ENCODE results near the gene SMARCAL1. TPM values are rescaled to one million over a fixed set of nuclear protein-coding genes. Genes with fewer than 3 reads are reported as not detected.

The SMARCAL1 gene
- total RNA-seq, 8 experiments from 2014 or later, result 9.5 to 19.0 (median 14.7) TPM

DNA sequence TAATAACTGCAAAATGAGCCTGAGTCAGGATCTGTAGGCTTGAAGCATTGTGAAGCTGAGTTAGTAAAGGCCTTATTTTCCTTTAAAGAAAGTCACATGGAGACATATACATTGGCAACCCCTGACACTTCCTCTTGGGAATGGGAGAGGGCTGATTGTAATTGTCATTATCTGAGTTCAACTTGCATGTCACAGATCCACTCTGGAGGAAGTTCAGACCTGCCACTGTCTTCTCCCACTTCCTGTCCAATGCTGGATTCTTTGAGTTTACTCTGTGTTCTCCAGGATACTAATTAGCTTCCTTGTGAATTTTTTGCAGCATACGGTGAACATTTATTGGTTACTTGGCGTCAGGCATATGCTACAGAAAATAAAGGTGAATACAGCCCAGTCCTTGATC is 34.1 kb downstream of the SMARCAL1 start:
- in situ Hi-C loops (cut with MboI; ENCODE audit: low pct_unique_long_range_greater_than_20kb in 2 of 9, low sequenced_read_pairs in 9 of 9, unreplicated experiment in 9 of 9), result loop anchor here in 1 of 9 experiments (25.0 kb wide), 1 partner anchor 309 kb away; no protein-coding TSS in a partner anchor
- Histone ChIP-seq H3K27ac (no peak overlapping the region), H3K4me1 (replicated peaks in 1 of 2) (peaks cover 11 to 19% of the 10 kb centered on the region in 2 donors), H3K4me3 (no peak overlapping the region)
- 71 to 100% (median 94%) methylated on average over 1 to 2 of the region's 2 CpGs; no CpG with 5 or more reads in 3 of the 10 experiments for WGBS, 10 experiments
- no peak for ATAC-seq (replicated peaks in 6 of 8)

DNA sequence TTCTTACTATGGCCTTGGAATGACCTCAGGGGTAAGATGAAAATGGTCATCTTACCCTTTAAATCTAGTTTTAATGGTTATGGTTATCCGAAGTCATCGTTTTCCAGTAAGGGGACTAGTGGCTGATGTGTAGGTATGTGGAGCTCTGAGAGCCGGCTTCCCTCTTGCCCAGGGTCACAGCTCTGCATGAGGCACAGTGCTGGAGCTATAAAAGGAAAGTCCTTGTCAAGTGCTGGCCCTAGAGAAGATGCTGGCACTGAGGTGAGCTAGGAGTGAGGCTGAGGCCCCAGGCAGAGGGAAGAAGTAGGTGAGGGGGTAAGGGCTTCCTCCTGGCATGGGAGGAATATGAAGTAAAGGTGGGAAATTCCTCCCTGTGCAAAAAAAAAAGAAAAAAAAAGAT is 35.0 kb downstream of the SMARCAL1 start:
- no peak overlapping the region for H3K4me3 ChIP-seq
- H3K27ac ChIP-seq, result no peak overlapping the region
- no peak for ATAC-seq (replicated peaks in 6 of 8)
- H3K4me1 ChIP-seq (replicated peaks in 1 of 2), result peaks cover 11 to 19% of the 10 kb centered on the region in 2 donors
- in situ Hi-C loops (cut with MboI; ENCODE audit: low pct_unique_long_range_greater_than_20kb in 2 of 9, low sequenced_read_pairs in 9 of 9, unreplicated experiment in 9 of 9), result loop anchor here in 1 of 9 experiments (25.0 kb wide), 1 partner anchor 310 kb away; no protein-coding TSS in a partner anchor
- WGBS, 10 experiments, result 88 to 100% (median 100%) methylated on average over 2 to 3 of the region's 3 CpGs; no CpG with 5 or more reads in 5 of the 10 experiments

DNA sequence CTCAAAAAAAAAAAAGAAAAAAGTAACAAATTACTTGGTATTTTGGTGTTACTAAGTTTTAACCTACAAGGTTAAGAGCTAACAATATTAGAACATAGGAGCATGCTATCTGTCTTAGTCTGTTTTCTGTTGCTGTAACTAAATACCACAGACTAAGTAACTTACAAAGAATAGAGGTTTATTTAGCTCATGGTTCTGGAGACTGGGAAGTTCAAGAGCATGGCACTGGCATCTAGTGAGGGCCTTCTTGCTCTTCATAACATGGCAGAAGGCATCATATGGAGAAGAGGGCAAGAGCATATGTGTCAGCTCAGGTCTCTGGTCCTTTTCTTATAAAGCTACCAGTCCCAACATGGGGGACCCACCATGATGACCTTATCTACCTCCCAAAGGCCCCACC is 36.5 kb downstream of the SMARCAL1 start:
- in situ Hi-C loops (cut with MboI; ENCODE audit: low pct_unique_long_range_greater_than_20kb in 2 of 9, low sequenced_read_pairs in 9 of 9, unreplicated experiment in 9 of 9), result loop anchor here in 1 of 9 experiments (25.0 kb wide), 1 partner anchor 312 kb away; no protein-coding TSS in a partner anchor
- ATAC-seq (replicated peaks in 6 of 8), result no peak
- Histone ChIP-seq H3K4me3 (no peak overlapping the region), H3K4me1 (replicated peaks in 1 of 2) (peaks cover 11 to 19% of the 10 kb centered on the region in 2 donors), H3K27ac (no peak overlapping the region)

DNA sequence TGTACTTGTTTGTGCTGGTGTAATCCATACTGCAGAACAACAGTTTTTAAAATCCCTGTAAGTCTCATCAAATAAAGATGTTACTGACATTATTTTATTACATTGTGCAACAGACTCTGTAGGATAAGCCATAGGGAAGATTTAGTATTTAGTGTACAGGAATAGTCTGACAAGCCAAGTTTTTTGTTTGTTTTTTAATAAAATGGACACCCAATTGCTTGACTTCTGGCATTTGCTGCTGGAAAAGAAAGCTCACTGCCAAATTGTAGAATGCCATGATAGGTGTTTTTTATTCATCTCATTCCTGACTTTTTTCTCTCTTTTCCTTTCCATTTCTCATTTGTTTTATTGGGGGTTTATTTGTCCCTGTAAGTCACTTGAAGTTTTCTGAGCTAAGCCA is 38.1 kb downstream of the SMARCAL1 start:
- in situ Hi-C loops (cut with MboI; ENCODE audit: low pct_unique_long_range_greater_than_20kb in 2 of 9, low sequenced_read_pairs in 9 of 9, unreplicated experiment in 9 of 9), result no loop called here
- peaks cover 8 to 13% of the 10 kb centered on the region in 2 donors for H3K4me1 ChIP-seq (replicated peaks in 1 of 2)
- ATAC-seq (replicated peaks in 6 of 8), result no peak
- no peak overlapping the region for H3K4me3 ChIP-seq
- no peak overlapping the region for H3K27ac ChIP-seq

DNA sequence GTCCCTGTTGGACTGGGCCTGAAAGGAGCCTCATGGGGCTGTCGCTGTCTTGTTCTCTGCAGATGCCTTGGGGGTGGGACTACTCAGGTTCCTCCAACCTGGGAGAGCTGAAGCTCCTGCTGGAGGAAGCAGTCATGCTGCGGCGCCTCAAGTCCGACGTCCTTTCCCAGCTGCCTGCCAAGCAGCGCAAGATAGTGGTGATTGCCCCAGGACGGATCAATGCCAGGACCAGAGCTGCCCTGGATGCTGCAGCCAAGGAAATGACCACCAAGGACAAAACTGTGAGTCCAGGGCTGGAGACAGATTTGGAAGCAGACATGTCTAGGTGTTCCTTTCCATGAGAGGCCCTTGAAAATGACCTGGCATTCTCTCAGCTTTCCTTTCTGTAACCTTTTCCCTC is 38.5 kb downstream of the SMARCAL1 start:
- H3K4me1 ChIP-seq (replicated peaks in 1 of 2), result peaks cover 4 to 8% of the 10 kb centered on the region in 2 donors
- in situ Hi-C loops (cut with MboI; ENCODE audit: low pct_unique_long_range_greater_than_20kb in 2 of 9, low sequenced_read_pairs in 9 of 9, unreplicated experiment in 9 of 9), result no loop called here
- no peak for ATAC-seq (replicated peaks in 6 of 8)
- H3K4me3 ChIP-seq, result no peak overlapping the region
- H3K27ac ChIP-seq, result no peak overlapping the region
- WGBS, 10 experiments, result 70 to 100% (median 100%) methylated on average over 1 to 6 of the region's 7 CpGs; no CpG with 5 or more reads in 3 of the 10 experiments

DNA sequence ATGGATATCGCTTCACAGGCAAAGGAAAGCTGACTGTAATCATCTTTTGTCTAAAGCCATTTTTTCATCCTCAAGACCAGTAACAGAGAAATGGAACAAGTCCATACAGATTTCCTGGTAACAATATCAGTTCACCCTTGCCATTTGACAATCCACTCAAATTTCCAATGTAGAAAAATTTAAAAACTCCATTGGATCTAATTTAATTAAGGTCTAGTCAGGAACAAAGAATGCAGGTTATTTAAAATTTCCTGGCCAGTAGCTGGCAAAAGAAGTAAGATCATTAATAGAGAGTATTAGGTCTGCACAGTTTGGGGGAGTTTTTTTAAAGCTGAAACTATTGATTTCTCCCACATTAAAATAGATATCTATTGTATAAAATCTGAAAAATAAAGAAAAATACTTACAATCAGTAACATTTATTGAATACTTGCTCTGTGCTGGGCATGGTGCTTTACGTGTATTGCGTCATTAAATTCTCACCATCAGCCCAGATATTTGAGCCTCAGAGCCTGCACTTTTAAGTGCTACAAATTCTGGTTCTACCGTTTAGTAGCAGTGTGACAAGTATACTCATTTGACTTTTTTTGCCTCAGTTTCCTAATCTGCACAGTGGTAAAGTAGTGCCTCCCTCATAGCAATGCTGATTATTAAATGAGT is 41.8 kb downstream of the SMARCAL1 start:
- Histone ChIP-seq H3K4me1 (replicated peaks in 1 of 2) (no peaks in the 10 kb centered on the region), H3K27ac (no peak overlapping the region), H3K4me3 (no peak overlapping the region)
- ATAC-seq (replicated peaks in 6 of 8), result no peak
- WGBS, 10 experiments, result 93 to 100% (median 100%) methylated on average over 1 to 4 of the region's 4 CpGs
- in situ Hi-C loops (cut with MboI; ENCODE audit: low pct_unique_long_range_greater_than_20kb in 2 of 9, low sequenced_read_pairs in 9 of 9, unreplicated experiment in 9 of 9), result no loop called here

DNA sequence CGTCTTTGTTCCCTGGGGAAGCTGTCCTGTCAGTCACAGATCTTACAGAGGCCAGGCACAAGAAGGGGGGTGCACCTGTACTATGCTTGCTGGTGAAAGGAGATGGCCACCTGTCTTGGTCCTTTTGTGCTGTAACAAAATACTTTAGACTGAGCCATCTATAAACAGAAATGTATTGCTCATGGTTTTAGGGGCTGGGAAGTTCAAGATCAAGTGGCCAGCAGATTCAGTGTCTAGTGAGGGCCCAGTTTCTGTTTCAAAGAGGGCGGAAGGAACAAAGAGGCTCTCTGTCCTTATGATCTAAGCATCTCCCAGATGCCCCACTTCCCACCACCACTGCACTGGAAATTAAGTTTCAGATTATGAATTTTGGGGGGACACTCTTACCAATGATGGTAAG is 50.9 kb downstream of the SMARCAL1 start:
- WGBS, 10 experiments, result 89 to 100% (median 100%) methylated on average over 1 to 2 of the region's 2 CpGs; no CpG with 5 or more reads in 7 of the 10 experiments
- in situ Hi-C loops (cut with MboI; ENCODE audit: low pct_unique_long_range_greater_than_20kb in 2 of 9, low sequenced_read_pairs in 9 of 9, unreplicated experiment in 9 of 9), result no loop called here

DNA sequence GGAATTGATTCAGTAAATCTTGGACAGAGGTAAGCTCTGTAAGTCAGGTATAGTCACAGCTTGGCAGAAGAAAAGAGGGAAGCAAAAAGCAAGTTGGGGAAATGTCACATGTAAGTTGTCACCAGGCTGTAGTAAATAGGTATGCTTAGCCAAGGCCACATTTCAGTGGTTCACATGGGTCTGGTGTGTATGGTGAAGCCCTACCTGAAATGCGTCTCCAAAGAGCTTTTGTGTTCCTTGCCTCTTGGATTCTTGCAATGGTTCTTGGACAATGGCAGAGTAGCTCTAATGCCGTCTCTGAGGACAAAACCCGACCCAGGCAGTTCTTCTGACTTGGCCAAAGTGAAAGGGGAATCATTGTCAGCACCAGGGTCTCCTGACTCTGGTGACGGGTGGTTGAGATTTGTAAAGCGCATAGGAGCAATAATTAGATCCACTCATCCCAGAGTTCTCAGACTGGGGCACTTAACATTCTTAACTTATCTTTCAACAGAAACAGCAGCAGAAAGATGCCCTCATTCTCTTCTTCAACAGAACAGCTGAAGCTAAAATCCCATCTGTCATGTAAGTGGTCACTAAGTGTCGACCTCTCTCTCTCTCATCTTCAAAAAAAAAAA is 51.9 kb downstream of the SMARCAL1 start:
- Histone ChIP-seq H3K4me3 (no peak overlapping the region), H3K4me1 (replicated peaks in 1 of 2) (no peaks in the 10 kb centered on the region), H3K27ac (no peak overlapping the region)
- 63 to 100% (median 90%) methylated on average over 1 to 6 of the region's 6 CpGs; no CpG with 5 or more reads in 2 of the 10 experiments for WGBS, 10 experiments
- no peak for ATAC-seq (replicated peaks in 6 of 8)
- in situ Hi-C loops (cut with MboI; ENCODE audit: low pct_unique_long_range_greater_than_20kb in 2 of 9, low sequenced_read_pairs in 9 of 9, unreplicated experiment in 9 of 9), result no loop called here

More for the DNA sequence above, 50.9 kb downstream of the SMARCAL1 start:
- Histone ChIP-seq H3K4me3 (no peak overlapping the region), H3K4me1 (replicated peaks in 1 of 2) (no peaks in the 10 kb centered on the region), H3K27ac (no peak overlapping the region)
- no peak for ATAC-seq (replicated peaks in 6 of 8)

DNA sequence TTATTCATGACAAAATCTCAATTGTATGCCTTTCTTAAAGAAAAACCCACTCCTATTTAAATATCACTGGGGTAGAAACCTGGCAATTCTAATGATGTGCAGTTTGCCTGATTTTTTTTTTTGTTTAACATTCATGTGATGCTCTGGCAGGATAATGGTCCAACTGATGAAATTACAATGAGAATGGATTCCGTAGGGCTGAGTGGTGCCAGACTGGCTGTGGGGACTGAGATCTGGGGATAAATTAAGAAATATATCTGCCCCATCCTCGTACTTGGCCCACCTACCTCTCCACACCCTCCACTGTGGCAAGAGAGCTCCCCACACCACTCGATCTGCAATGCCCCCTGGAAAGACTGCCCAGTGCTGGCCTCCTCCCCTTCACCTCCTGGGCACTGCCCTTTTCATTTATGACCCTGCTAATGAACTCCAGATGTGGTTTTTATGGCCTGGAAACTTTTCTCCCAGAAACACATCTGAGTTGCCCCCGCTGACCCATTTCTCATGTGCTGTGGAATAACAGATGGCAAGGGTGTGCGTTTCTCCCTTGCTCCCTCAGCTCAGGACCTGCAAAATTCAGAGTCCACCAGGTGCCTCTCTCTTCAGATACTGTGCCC is 53.4 kb downstream of the SMARCAL1 start:
- WGBS, 10 experiments, result 33 to 86% (median 70%) methylated on average over 1 to 4 of the region's 5 CpGs; no CpG with 5 or more reads in 4 of the 10 experiments
- in situ Hi-C loops (cut with MboI; ENCODE audit: low pct_unique_long_range_greater_than_20kb in 2 of 9, low sequenced_read_pairs in 9 of 9, unreplicated experiment in 9 of 9), result no loop called here
- ATAC-seq (replicated peaks in 6 of 8), result peak in 2 of 8 experiments; percentile 28 to 35

DNA sequence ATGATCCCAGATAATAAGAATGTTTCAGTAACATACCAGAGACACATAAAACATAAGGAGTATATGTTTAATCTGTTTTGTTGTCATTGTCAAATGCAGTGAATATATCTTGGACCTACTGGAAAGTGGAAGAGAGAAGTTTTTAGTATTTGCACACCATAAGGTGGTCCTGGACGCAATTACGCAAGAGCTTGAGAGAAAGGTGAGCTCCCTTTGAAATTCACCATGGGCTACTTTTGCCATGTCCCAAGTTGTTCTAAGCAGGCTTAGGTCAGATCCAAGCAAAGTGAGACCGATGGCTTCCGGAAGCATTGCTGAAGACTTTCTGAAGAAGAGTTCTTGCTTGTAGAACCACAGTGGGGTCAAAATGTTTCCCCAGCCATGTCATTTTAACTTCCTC is 55.6 kb downstream of the SMARCAL1 start:
- ATAC-seq (replicated peaks in 6 of 8), result no peak
- in situ Hi-C loops (cut with MboI; ENCODE audit: low pct_unique_long_range_greater_than_20kb in 2 of 9, low sequenced_read_pairs in 9 of 9, unreplicated experiment in 9 of 9), result no loop called here
- no peaks in the 10 kb centered on the region for H3K4me1 ChIP-seq (replicated peaks in 1 of 2)
- H3K27ac ChIP-seq, result no peak overlapping the region
- WGBS, 10 experiments, result 85 to 100% (median 95%) methylated on average over 2 to 4 of the region's 4 CpGs; no CpG with 5 or more reads in 2 of the 10 experiments
- no peak overlapping the region for H3K4me3 ChIP-seq

More for the DNA sequence above, 53.4 kb downstream of the SMARCAL1 start:
- no peaks in the 10 kb centered on the region for H3K4me1 ChIP-seq (replicated peaks in 1 of 2)
- H3K27ac ChIP-seq, result no peak overlapping the region
- H3K4me3 ChIP-seq, result no peak overlapping the region

DNA sequence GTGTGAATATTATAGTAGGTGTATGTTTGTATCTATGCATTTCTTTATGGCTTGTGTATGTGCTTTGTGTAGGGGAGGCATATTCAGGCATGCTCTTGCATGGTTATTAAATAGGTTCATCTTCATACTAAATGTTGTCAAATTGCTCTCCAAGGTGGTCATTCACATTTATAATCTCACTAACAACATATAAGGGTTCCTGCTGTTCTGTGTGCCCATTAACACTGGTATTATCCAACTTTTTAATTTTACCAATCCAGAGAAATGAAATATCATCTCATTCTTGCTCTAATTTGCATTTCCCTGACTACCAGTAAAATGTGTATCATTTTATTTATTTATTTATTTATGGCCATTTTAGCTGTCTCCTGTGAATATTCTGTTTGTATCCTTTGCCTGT is 57.4 kb downstream of the SMARCAL1 start:
- no peak for ATAC-seq (replicated peaks in 6 of 8)
- H3K4me3 ChIP-seq, result no peak overlapping the region
- in situ Hi-C loops (cut with MboI; ENCODE audit: low pct_unique_long_range_greater_than_20kb in 2 of 9, low sequenced_read_pairs in 9 of 9, unreplicated experiment in 9 of 9), result no loop called here
- H3K27ac ChIP-seq, result no peak overlapping the region
- no peaks in the 10 kb centered on the region for H3K4me1 ChIP-seq (replicated peaks in 1 of 2)

DNA sequence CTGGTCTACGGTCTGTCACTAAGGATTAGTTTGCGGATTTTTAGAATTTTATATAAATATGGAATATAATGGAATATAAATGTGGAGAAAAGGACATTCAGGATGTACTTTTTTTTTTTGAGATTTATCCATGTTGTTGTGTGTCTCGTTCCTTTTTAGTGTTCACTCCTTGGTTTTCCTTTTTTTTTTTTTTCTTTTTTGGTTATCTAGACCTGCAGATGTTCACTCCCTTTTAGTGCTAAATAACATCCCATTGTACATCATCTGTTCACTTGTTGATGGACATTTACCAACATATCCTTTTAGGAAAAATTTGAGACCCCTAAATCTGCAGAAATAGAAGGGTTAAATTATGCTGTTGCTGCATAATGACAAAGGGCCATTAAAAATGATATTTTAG is 60.9 kb downstream of the SMARCAL1 start:
- H3K4me3 ChIP-seq, result no peak overlapping the region
- H3K4me1 ChIP-seq (replicated peaks in 1 of 2), result peaks cover 0 to 2% of the 10 kb centered on the region in 2 donors
- WGBS, 10 experiments, result 70 to 97% (median 94%) methylated on average over 1 to 3 of the region's 3 CpGs; no CpG with 5 or more reads in 3 of the 10 experiments
- H3K27ac ChIP-seq, result no peak overlapping the region
- no peak for ATAC-seq (replicated peaks in 6 of 8)
- in situ Hi-C loops (cut with MboI; ENCODE audit: low pct_unique_long_range_greater_than_20kb in 2 of 9, low sequenced_read_pairs in 9 of 9, unreplicated experiment in 9 of 9), result no loop called here

DNA sequence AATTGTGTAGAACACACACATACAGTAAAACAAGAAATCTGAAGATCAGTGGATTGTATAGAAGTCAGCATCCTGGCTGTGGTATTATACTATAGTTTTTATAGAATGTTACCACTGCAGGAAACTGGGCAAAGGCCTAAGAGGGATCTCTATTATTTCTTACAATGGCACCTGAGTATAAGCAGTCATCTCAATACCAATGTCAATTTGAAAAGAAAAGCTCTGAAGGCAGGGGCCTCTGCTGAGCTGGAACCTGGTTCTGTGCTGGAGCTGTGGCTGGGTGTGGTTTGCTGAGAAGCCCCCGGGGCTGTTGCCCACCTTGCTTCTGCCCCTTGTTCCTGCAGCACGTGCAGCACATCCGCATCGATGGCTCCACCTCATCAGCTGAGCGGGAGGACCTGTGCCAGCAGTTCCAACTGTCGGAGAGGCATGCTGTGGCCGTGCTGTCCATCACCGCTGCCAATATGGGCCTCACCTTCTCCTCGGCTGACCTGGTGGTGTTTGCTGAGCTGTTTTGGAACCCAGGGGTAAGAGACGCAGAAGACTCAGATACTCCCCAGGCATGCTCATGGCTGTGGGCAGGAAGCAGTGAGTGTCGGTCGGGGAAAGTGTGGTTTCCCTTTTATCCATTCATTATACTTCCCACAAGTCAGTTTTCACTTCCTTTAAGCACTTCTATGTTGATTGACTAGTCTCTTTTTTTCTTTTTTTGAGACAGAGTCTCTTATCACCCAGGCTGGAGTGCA is 62.8 kb downstream of the SMARCAL1 start:
- in situ Hi-C loops (cut with MboI; ENCODE audit: low pct_unique_long_range_greater_than_20kb in 2 of 9, low sequenced_read_pairs in 9 of 9, unreplicated experiment in 9 of 9), result no loop called here
- WGBS, 10 experiments, result 83 to 100% (median 100%) methylated on average over 1 to 6 of the region's 12 CpGs; no CpG with 5 or more reads in 3 of the 10 experiments
- Histone ChIP-seq H3K27ac (no peak overlapping the region), H3K4me1 (replicated peaks in 1 of 2) (peaks cover 0 to 2% of the 10 kb centered on the region in 2 donors), H3K4me3 (no peak overlapping the region)
- ATAC-seq (replicated peaks in 6 of 8), result no peak

Measured in motor neuron (in vitro differentiated cells).